HUDEP-2 (cell line): Measurements from ENCODE around the gene PBLD.

ENCODE experiments used
- DNase-seq, 76 experiments: peaks; one replicate each; lab custom pipeline; 2025; ENCODE audit not compliant: unreplicated experiment in 76 of 76; lab: John Stamatoyannopoulos, UW

Gene PBLD

DNA sequence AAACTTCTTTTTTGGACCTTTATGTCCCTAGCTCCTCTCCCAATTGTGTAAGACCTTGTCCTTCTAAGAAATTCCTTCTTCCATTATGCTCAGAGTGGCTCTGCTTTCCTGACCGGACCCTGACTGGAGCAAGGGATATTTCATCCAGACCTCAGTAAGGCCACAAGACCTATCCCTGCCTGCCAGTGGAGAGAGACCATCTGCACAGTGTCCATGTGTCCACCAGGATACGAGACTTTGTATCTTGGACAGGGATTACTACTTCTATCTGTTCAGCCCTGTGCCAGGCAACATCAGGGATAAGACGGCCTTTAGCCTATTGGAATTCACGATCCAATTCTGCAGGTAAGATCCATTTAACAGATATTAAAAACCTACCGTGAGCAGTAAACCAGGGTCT, 93.7 kb downstream of the PBLD start:
- DNase-seq = no peak

GRCh38 chr10:68238371-68238770, 94.4 kb downstream of the PBLD start:
- no peak for DNase-seq

GRCh38 chr10:68237173-68237572, 95.6 kb downstream of the PBLD start:
- DNase-seq = no peak

- DNase-seq = no peak
Observed at GRCh38 chr10:68235581-68235980, 97.1 kb downstream of the PBLD start.

GRCh38 chr10:68235111-68235510, 97.6 kb downstream of the PBLD start:
- DNase-seq = no peak

- no peak for DNase-seq
Observed at GRCh38 chr10:68233046-68233445, 99.7 kb downstream of the PBLD start.
